Left colon (tissue), 2 donors: ENCODE measurements around the gene GFI1. TPM values are rescaled to one million over a fixed set of nuclear protein-coding genes. Genes with fewer than 3 reads are reported as not detected.
A peak's percentile ranks its signal among the peaks of the same experiment; 100 is the strongest.

Experiments used
- ATAC-seq: fragments of 200-7000 bp; cut with Tn5 transposase; one replicate; pipeline ENCODE4 v1.9.1; 2020; ENCODE audit warnings: mild to moderate bottlenecking, moderate library complexity
- DNase-seq, 2 donors: peaks; one replicate each; pipeline ENCODE4 v3.0.0-alpha.2; 2020
- intact Hi-C, 2 donors: fragments of 100-400 bp; cut with DNase I in 1 of 2; cut with micrococcal nuclease in 1 of 2; formaldehyde crosslinking; loops; one replicate each; pipeline versions ENCODE4 v1.11.2 to v1.14.0; 2022; cut with DNase I, micrococcal nuclease
- total RNA-seq, 2 donors: library from RNA; stranded (reverse); fragmentation: NEBNext Ultra II Directional; extraction: Animal tissue kit (Norgen Biotek cat#: 25700); gene quantifications; one replicate each; pipeline ENCODE4 v1.2.1, GENCODE V29; 2021
- donor health status: DM: no; HTN: no; CAD: no.
- donor health status: DM: yes; HTN: yes; CAD: no.

GFI1 gene
- total RNA-seq, 2 donors from 2014 or later, result 8.2 to 9.2 TPM

GRCh38 chr1:92476071-92476631, 10.6 kb downstream of the GFI1 start:
- intact Hi-C loops, result no loop called here
- ATAC-seq (no peak), DNase-seq (peak; percentile 14 to 24)

- intact Hi-C loops, result no loop called here
- no peak for DNase-seq
- ATAC-seq, result no peak
Measured at GRCh38 chr1:92475029-92475428, 11.7 kb downstream of the GFI1 start.

- intact Hi-C loops, result no loop called here
- DNase-seq, result no peak
- ATAC-seq, result no peak
Measured at GRCh38 chr1:92473781-92474495, 12.8 kb downstream of the GFI1 start.

- ATAC-seq (no peak), DNase-seq (no peak)
- intact Hi-C loops, result no loop called here
Measured at GRCh38 chr1:92470216-92470615, 16.5 kb downstream of the GFI1 start.

GRCh38 chr1:92466683-92467352, 19.9 kb downstream of the GFI1 start:
- DNase-seq, result no peak
- no peak for ATAC-seq
- intact Hi-C loops, result no loop called here

GRCh38 chr1:92465256-92465647, 21.5 kb downstream of the GFI1 start:
- DNase-seq, result no peak
- peak; percentile 28 for ATAC-seq
- intact Hi-C loops, result no loop called here

GRCh38 chr1:92464588-92465255, 22.0 kb downstream of the GFI1 start:
- ATAC-seq, result peak; percentile 98
- peak; percentile 16 to 30 for DNase-seq

GRCh38 chr1:92461364-92462097, 25.2 kb downstream of the GFI1 start:
- no peak for ATAC-seq
- intact Hi-C loops, result no loop called here
- DNase-seq, result no peak

More at GRCh38 chr1:92464588-92465255, 22.0 kb downstream of the GFI1 start:
- intact Hi-C loops, result no loop called here

GRCh38 chr1:92459871-92460320, 26.8 kb downstream of the GFI1 start:
- intact Hi-C loops, result no loop called here

GRCh38 chr1:92458146-92458545, 28.6 kb downstream of the GFI1 start:
- DNase-seq (no peak), ATAC-seq (no peak)
- intact Hi-C loops, result no loop called here

More at GRCh38 chr1:92459871-92460320, 26.8 kb downstream of the GFI1 start:
- DNase-seq, result no peak
- ATAC-seq, result no peak

- no peak for ATAC-seq
- DNase-seq, result no peak
- intact Hi-C loops, result no loop called here
Measured at GRCh38 chr1:92447976-92448375, 38.7 kb downstream of the GFI1 start.

GRCh38 chr1:92447033-92447681, 39.6 kb downstream of the GFI1 start:
- intact Hi-C loops, result no loop called here
- ATAC-seq (no peak), DNase-seq (no peak)

GRCh38 chr1:92446546-92446945, 40.2 kb downstream of the GFI1 start:
- DNase-seq (no peak), ATAC-seq (no peak)
- intact Hi-C loops, result no loop called here

GRCh38 chr1:92445865-92446264, 40.9 kb downstream of the GFI1 start:
- intact Hi-C loops, result no loop called here
- ATAC-seq (no peak), DNase-seq (no peak)

- ATAC-seq (no peak), DNase-seq (no peak)
- intact Hi-C loops, result no loop called here
Measured at GRCh38 chr1:92444351-92444750, 42.4 kb downstream of the GFI1 start.

GRCh38 chr1:92443893-92444292, 42.8 kb downstream of the GFI1 start:
- DNase-seq (no peak), ATAC-seq (no peak)
- intact Hi-C loops, result no loop called here

- DNase-seq (no peak), ATAC-seq (peak; percentile 40)
- intact Hi-C loops, result no loop called here
Measured at GRCh38 chr1:92442351-92442750, 44.4 kb downstream of the GFI1 start.

- peak; percentile 98 for ATAC-seq
- intact Hi-C loops, result no loop called here
- peak; percentile 63 to 79 for DNase-seq
Measured at GRCh38 chr1:92441697-92442342, 44.9 kb downstream of the GFI1 start.
